HCT116 (cell line): ENCODE results near the gene SMIM12. TPM values are rescaled to one million over a fixed set of nuclear protein-coding genes. Genes with fewer than 3 reads are reported as not detected.

ENCODE experiments used
- ATAC-seq: fragments of 200-7000 bp; cut with Tn5 transposase; 2 replicates; pipeline ENCODE4 v1.9.1; 2020; ENCODE audit warnings: mild to moderate bottlenecking, moderate library complexity
- Bru-seq: library from RNA; stranded (reverse); fragments of 400-500 nt; gene quantifications from one replicate; lab custom pipeline; 2021; lab: Mats Ljungman, UMichigan
- BruChase-seq, 2 experiments: library from RNA; stranded (reverse); fragments of 400-500 nt; gene quantifications; one replicate each; lab custom pipeline; 2021; lab: Mats Ljungman, UMichigan
- BruUV-seq: library from RNA; stranded (reverse); fragments of 400-500 nt; replicated peaks from 2 replicates; lab custom pipeline; 2021; lab: Mats Ljungman, UMichigan
- CTCF ChIA-PET: fragments of 300-600 bp; sonication (Branson Sonifier 250); formaldehyde crosslinking; loops from one replicate; lab custom pipeline; 2021; ENCODE audit warnings: antibody characterized with exemption; lab: Charles Lee
- POLR2A ChIA-PET: fragments of 300-600, 350-600 bp; sonication (Branson Sonifier 250); formaldehyde crosslinking; loops from one replicate; lab custom pipeline; 2021; ENCODE audit warnings: antibody characterized with exemption; lab: Charles Lee
- RAD21 ChIA-PET, 2 experiments: fragments of 300-600 bp; sonication (Branson Sonifier 250); formaldehyde crosslinking; loops; one replicate each; lab custom pipeline; 2023; ENCODE audit warnings: low total read pairs in 2 of 2; ENCODE audit not compliant: uncharacterized antibody in 2 of 2, unreplicated experiment in 2 of 2, low non-redundant PET in 1 of 2; lab: Charles Lee
- DNase-seq: peaks from one replicate; pipeline ENCODE4 v3.0.0-alpha.2; 2010; ENCODE audit warnings: low read depth, low spot score
- H2AFZ ChIP-seq: fragments of 200-600 bp; shearing (Covaris generic), sonication (generic); 2 replicates; pipeline ENCODE4 v1.6.1; 2017; ENCODE audit warnings: low read depth, mixed run types, mixed read lengths, antibody characterized with exemption, low read length; ENCODE audit not compliant: poor library complexity, severe bottlenecking
- H3K27ac ChIP-seq: 2 replicates; pipeline ENCODE4 v1.5.1; 2012; ENCODE audit warnings: low read depth, low read length
- H3K27me3 ChIP-seq: fragments of 200-600 bp; sonication (generic); 2 replicates; pipeline ENCODE4 v1.6.1; 2016; ENCODE audit warnings: mixed run types, low read length, mixed read lengths; ENCODE audit not compliant: insufficient read depth
- H3K36me3 ChIP-seq, 2 experiments: fragments of 200-500 bp in 1 of 2; fragments of 200-600 bp in 1 of 2; sonication (Bioruptor generic) in 1 of 2; sonication (generic) in 1 of 2; 2 replicates each; pipeline versions ENCODE4 v1.5.1 to v1.6.1; 2014 to 2016; ENCODE audit warnings: low read length in 2 of 2, inconsistent platforms in 1 of 2, mixed read lengths in 1 of 2, mixed run types in 1 of 2; ENCODE audit not compliant: insufficient read depth in 2 of 2, control insufficient read depth in 1 of 2
- H3K4me1 ChIP-seq, 2 experiments: fragments of 200-600 bp in 1 of 2; sonication (generic) in 1 of 2; 2 replicates each; pipeline versions ENCODE4 v1.5.1 to v1.6.1; 2012 to 2017; ENCODE audit warnings: low read length in 2 of 2, inconsistent platforms in 1 of 2, mild to moderate bottlenecking in 1 of 2, mixed read lengths in 1 of 2, mixed run types in 1 of 2, moderate library complexity in 1 of 2; ENCODE audit not compliant: insufficient read depth in 2 of 2, control insufficient read depth in 1 of 2
- H3K4me2 ChIP-seq: fragments of 200-600 bp; sonication (generic); 2 replicates; pipeline ENCODE4 v1.6.1; 2017; ENCODE audit warnings: mixed run types, low read length, mixed read lengths
- H3K4me3 ChIP-seq, 2 experiments: fragments of 200-600 bp in 1 of 2; sonication (generic) in 1 of 2; replicated peaks in 1 of 2; 2 replicates each; pipeline ENCODE4 v1.5.1; 2011 to 2016; ENCODE audit warnings: low read length in 2 of 2, control low read depth in 1 of 2, low read depth in 1 of 2, mild to moderate bottlenecking in 1 of 2, mixed read lengths in 1 of 2, mixed run types in 1 of 2
- H3K79me2 ChIP-seq: fragments of 200-600 bp; sonication (generic); 2 replicates; pipeline ENCODE4 v1.6.1; 2017; ENCODE audit warnings: mild to moderate bottlenecking, mixed run types, low read length, moderate library complexity, mixed read lengths; ENCODE audit not compliant: insufficient read depth
- H3K9ac ChIP-seq: fragments of 200-600 bp; sonication (generic); 2 replicates; pipeline ENCODE4 v1.6.1; 2016; ENCODE audit warnings: low read length, mixed read lengths
- H3K9me2 ChIP-seq: fragments of 200-600 bp; sonication (generic), shearing (Covaris generic); 2 replicates; pipeline ENCODE4 v1.6.1; 2017; ENCODE audit warnings: mixed run types, mild to moderate bottlenecking, moderate library complexity; ENCODE audit not compliant: insufficient read depth
- H3K9me3 ChIP-seq, 2 experiments: fragments of 200-500 bp in 1 of 2; fragments of 200-600 bp in 1 of 2; sonication (Bioruptor generic) in 1 of 2; sonication (generic) in 1 of 2; 2 replicates each; pipeline ENCODE4 v1.6.1; 2014 to 2017; ENCODE audit warnings: low read length in 2 of 2, mixed read lengths in 2 of 2, inconsistent platforms in 1 of 2, low read depth in 1 of 2, mild to moderate bottlenecking in 1 of 2, mixed run types in 1 of 2, moderate library complexity in 1 of 2; ENCODE audit not compliant: control insufficient read depth in 1 of 2, insufficient read depth in 1 of 2
- H4K20me1 ChIP-seq: fragments of 200-600 bp; sonication (generic), shearing (Covaris generic); 2 replicates; pipeline ENCODE4 v1.6.1; 2017; ENCODE audit warnings: mixed run types, mild to moderate bottlenecking, moderate library complexity; ENCODE audit not compliant: insufficient read depth
- CBX3 ChIP-seq: IDR thresholded peaks from 2 replicates; pipeline ENCODE4 v1.6.1; 2012; ENCODE audit warnings: low read depth
- CEBPB ChIP-seq: IDR thresholded peaks from 2 replicates; pipeline ENCODE4 v1.6.1; 2012; ENCODE audit warnings: low read depth
- EGR1 ChIP-seq: IDR thresholded peaks from 2 replicates; pipeline ENCODE4 v1.6.1; 2012; ENCODE audit warnings: low read depth
- ELF1 ChIP-seq: IDR thresholded peaks from 2 replicates; pipeline ENCODE4 v1.6.1; 2012; ENCODE audit warnings: low read depth, borderline replicate concordance
- EZH2 ChIP-seq: fragments of 200-600 bp; sonication (generic); IDR thresholded peaks from 2 replicates; pipeline ENCODE4 v1.6.1; 2017; ENCODE audit warnings: antibody characterized with exemption, mixed run types
- EZH2phosphoT487 ChIP-seq: fragments of 200-600 bp; IDR thresholded peaks from 2 replicates; pipeline ENCODE4 v1.6.1; 2018; ENCODE audit warnings: antibody characterized with exemption, borderline replicate concordance
- FOSL1 ChIP-seq: IDR thresholded peaks from 2 replicates; pipeline ENCODE4 v1.6.1; 2012; ENCODE audit warnings: low read depth
- JUND ChIP-seq: IDR thresholded peaks from 2 replicates; pipeline ENCODE4 v1.6.1; 2012
- POLR2A ChIP-seq: IDR thresholded peaks from 2 replicates; pipeline ENCODE4 v1.7.0; 2011; ENCODE audit warnings: borderline replicate concordance; ENCODE audit not compliant: insufficient read depth, insufficient read length; ENCODE audit errors: extremely low read depth
- POLR2AphosphoS5 ChIP-seq: IDR thresholded peaks from 2 replicates; pipeline ENCODE4 v1.6.1; 2011; ENCODE audit warnings: mild to moderate bottlenecking, low read depth, low read length, moderate library complexity
- RAD21 ChIP-seq: IDR thresholded peaks from 2 replicates; pipeline ENCODE4 v1.6.1; 2012; ENCODE audit warnings: low read depth, mild to moderate bottlenecking
- REST ChIP-seq: IDR thresholded peaks from 2 replicates; pipeline ENCODE4 v1.6.1; 2012; ENCODE audit warnings: low read depth
- SIN3A ChIP-seq: IDR thresholded peaks from 2 replicates; pipeline ENCODE4 v1.6.1; 2012; ENCODE audit warnings: low read depth
- SP1 ChIP-seq: IDR thresholded peaks from 2 replicates; pipeline ENCODE4 v1.6.1; 2012; ENCODE audit warnings: low read depth
- SRF ChIP-seq: IDR thresholded peaks from 2 replicates; pipeline ENCODE4 v1.6.1; 2012; ENCODE audit warnings: low read depth
- YY1 ChIP-seq: IDR thresholded peaks from 2 replicates; pipeline ENCODE4 v1.6.1; 2011; ENCODE audit warnings: low read length, low read depth, moderate library complexity, mild to moderate bottlenecking; ENCODE audit not compliant: insufficient replicate concordance; ENCODE audit errors: extremely low read depth
- ZFX ChIP-seq: fragments of 450-650 bp; IDR thresholded peaks from 2 replicates; pipeline ENCODE4 v1.6.1; 2017
- ZNF274 ChIP-seq: fragments of 200-500 bp; sonication (Bioruptor generic); IDR thresholded peaks from 2 replicates; pipeline ENCODE4 v1.6.1; 2014; ENCODE audit warnings: mild to moderate bottlenecking, low read depth, low read length, inconsistent platforms
- intact Hi-C: fragments of 100-400 bp; cut with micrococcal nuclease; formaldehyde crosslinking; loops from 2 replicates; pipeline ENCODE4 v1.10.0; 2022
- long read RNA-seq: library from polyadenylated mRNA; unstranded; transcript quantifications from one replicate; pipeline ENCODE4 v2.0.0, GENCODE V29; 2021; ENCODE audit not compliant: unreplicated experiment
- polyA plus RNA-seq: library from polyadenylated mRNA; unstranded; fragments of >200 nt; gene quantifications from 2 replicates; pipeline ENCODE4 v1.2.1, GENCODE V29; 2012; ENCODE audit warnings: missing spikeins
- total RNA-seq: library from RNA; stranded (reverse); gene quantifications from one replicate; pipeline ENCODE4 v1.2.1, GENCODE V29; 2021; ENCODE audit not compliant: unreplicated experiment
- TF ChIP-seq, protein P1 (sequence below), 3 experiments: fragments of 200-600 bp in 1 of 3; sonication (generic) in 1 of 3; IDR thresholded peaks in 2 of 3; conservative IDR thresholded peaks in 1 of 3; 2 replicates each; pipeline ENCODE4 v1.5.1; 2012 to 2017; ENCODE audit warnings: low read depth in 2 of 3, low read length in 2 of 3, antibody characterized with exemption in 1 of 3, borderline replicate concordance in 1 of 3, control low read depth in 1 of 3, mild to moderate bottlenecking in 1 of 3, mixed read lengths in 1 of 3, mixed run types in 1 of 3, moderate library complexity in 1 of 3; ENCODE audit not compliant: insufficient read depth in 1 of 3
- TF ChIP-seq, protein P2 (sequence below): IDR thresholded peaks from 2 replicates; pipeline ENCODE4 v1.6.1; 2012
- TF ChIP-seq, protein P3 (sequence below): IDR thresholded peaks from 2 replicates; pipeline ENCODE4 v1.6.1; 2012

The SMIM12 gene
- total RNA-seq (31.3 TPM), Bru-seq, nascent RNA (percentile 85 among the genes with signal in this experiment), BruChase-seq, experiment 1, labeled RNA remaining after a 6-hour chase (percentile 80 among the genes with signal in this experiment), BruChase-seq, experiment 2, labeled RNA remaining after a 2-hour chase (percentile 89 among the genes with signal in this experiment)
- 23.5 and 27.3 TPM in 2 replicates for polyA plus RNA-seq
- long read RNA-seq, transcript SMIM12-206 (2 exons, 3,454 nt) = major isoform, 35 of 43 reads
- long read RNA-seq, partial matches to known transcripts = 0 of 43 reads
- long read RNA-seq, other reads (novel, unspliced or antisense) = 6 of 43 reads

DNA sequence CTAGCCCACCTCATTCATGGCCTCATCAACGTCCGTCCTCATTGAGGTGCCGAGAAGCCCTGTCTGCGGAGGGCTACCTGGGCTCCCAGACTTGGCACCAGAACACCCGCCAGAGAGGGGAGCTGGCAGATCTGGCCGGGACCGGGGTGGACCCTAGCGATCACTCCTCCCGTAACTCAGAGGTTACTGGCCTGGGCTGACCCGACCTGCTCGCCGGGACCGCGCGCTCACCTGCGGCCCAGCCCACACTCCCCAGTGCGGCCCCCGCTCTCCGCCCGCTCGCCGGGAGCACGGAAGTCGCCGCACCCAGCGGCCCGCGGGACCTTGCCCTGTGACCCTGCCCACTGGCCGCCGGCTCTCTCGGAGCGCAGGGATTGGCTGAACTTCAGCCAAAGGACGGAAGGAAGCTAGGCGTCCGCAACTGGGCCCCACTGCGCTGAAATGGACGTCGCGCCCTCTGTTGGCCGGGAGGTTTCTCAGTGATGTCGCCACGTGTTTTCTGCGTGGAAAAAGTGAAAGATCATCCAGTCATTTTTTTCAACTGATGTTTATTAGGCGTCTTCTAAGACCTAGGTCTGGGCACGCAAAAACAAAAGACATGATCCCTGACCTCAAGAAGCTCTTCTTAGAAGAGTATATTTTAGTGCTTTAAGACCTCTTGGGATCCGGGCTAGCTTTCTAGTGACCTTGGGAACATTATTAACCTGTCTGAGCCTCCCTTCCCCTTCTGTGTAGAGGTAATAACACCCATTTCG, at the start of gene SMIM12:
Gene SMIM12 (minus strand): TSS at position 304 of the 755 bp plus-strand sequence. CDS start 3,772 bp downstream, outside the sequence.
- no peaks in the 10 kb centered on the region for H3K27me3 ChIP-seq
- H3K4me3 ChIP-seq = peak within 1 kb of the TSS; percentile 87 to 99
- ChIA-PET POLR2A (interaction anchor here (0.7 to 0.9 kb wide), 3 partner anchors 10 to 80 kb away, joined by 3 to 5 read pairs (median 3); no protein-coding TSS in a partner anchor), RAD21 (no interaction called here), CTCF (interaction anchor here (0.7 to 1.3 kb wide), 11 partner anchors 9 to 910 kb away, joined by 3 to 5 read pairs (median 3); partner anchors contain the start of gene CLSPN)
- H3K36me3 ChIP-seq = peaks cover 7 to 12% of the 10 kb centered on the region in 2 experiments; a peak in 3 of 4 replicates
- DNase-seq (peak; percentile 90), ATAC-seq (peak; percentile 99)
- H3K9me3 ChIP-seq = no peaks in the 10 kb centered on the region
- H3K4me1 ChIP-seq = peaks cover 8 to 20% of the 10 kb centered on the region in 2 experiments
- H4K20me1 ChIP-seq = no peaks in the 10 kb centered on the region
- peak within 1 kb of the TSS; percentile 76 for H2AFZ ChIP-seq
- intact Hi-C loops = loop anchor here (10.0 kb wide), 2 partner anchors 435 to 915 kb away; no protein-coding TSS in a partner anchor
- peak within 1 kb of the TSS; percentile 94 for H3K9ac ChIP-seq
- H3K27ac ChIP-seq = peak within 1 kb of the TSS; percentile 62
- H3K4me2 ChIP-seq = peak within 1 kb of the TSS; percentile 93
- H3K79me2 ChIP-seq = peaks cover 47% of the 10 kb centered on the region
- H3K9me2 ChIP-seq = no peaks in the 10 kb centered on the region
- no TSS peak for BruUV-seq
- TF ChIP-seq REST (no peak), POLR2AphosphoS5 (peak; percentile 94), SP1 (peak; percentile 90), ELF1 (no peak; the same call in 1 of the 2 replicates), FOSL1 (no peak), ZNF274 (no peak), ZFX (peak; percentile 63), SRF (no peak; the same call in 1 of the 2 replicates), RAD21 (no peak), JUND (no peak), EZH2phosphoT487 (no peak), POLR2A (peak; percentile 70), CBX3 (peak; percentile 95), EZH2 (no peak), YY1 (peak; percentile 84), CEBPB (no peak), EGR1 (no peak), SIN3A (peak; percentile 85)
- TF ChIP-seq, protein P1, sequence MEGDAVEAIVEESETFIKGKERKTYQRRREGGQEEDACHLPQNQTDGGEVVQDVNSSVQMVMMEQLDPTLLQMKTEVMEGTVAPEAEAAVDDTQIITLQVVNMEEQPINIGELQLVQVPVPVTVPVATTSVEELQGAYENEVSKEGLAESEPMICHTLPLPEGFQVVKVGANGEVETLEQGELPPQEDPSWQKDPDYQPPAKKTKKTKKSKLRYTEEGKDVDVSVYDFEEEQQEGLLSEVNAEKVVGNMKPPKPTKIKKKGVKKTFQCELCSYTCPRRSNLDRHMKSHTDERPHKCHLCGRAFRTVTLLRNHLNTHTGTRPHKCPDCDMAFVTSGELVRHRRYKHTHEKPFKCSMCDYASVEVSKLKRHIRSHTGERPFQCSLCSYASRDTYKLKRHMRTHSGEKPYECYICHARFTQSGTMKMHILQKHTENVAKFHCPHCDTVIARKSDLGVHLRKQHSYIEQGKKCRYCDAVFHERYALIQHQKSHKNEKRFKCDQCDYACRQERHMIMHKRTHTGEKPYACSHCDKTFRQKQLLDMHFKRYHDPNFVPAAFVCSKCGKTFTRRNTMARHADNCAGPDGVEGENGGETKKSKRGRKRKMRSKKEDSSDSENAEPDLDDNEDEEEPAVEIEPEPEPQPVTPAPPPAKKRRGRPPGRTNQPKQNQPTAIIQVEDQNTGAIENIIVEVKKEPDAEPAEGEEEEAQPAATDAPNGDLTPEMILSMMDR (IDR thresholded peaks at IDR 0.05 in 2 of 3, conservative IDR thresholded peaks at IDR 0.05 in 1 of 3; ENCODE audit: borderline replicate concordance in 1 of 3, insufficient read depth in 1 of 3, low read depth in 2 of 3, low read length in 2 of 3) = peak; percentile 80 to 83 (median 82)
- TF ChIP-seq, protein P2, sequence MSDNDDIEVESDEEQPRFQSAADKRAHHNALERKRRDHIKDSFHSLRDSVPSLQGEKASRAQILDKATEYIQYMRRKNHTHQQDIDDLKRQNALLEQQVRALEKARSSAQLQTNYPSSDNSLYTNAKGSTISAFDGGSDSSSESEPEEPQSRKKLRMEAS = peak; percentile 100
- TF ChIP-seq, protein P3, sequence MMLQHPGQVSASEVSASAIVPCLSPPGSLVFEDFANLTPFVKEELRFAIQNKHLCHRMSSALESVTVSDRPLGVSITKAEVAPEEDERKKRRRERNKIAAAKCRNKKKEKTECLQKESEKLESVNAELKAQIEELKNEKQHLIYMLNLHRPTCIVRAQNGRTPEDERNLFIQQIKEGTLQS = no peak
